ENCODE data around the gene PIK3R6.

PIK3R6 gene

DNA sequence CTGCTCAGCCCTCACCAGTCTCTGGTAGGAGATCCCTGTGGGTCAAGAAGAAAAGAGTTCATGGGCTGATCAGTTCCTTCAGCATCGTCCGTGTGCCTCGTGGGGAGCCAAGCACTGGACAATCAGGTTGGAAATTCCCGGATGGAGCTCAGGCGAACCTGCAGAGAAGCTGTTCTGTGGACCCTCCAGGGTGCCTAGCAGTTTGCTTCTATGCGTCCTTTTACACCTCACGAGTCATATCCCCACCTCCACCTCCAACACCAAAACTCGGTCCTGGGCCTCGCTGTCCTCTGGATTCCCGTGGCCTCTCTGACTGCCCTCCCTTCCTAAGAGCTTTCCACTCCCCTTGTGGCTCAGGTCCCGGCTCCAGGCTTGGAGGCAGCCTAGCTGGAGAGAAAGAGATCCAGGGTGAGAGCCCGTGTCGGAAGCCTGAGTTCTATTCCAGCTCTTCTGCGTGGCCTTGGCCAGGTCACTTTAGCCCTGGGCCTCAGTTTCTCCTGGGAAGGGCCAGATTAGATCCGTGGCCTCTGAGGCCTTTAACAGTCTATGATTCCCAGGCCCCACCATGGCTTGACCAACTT is 26.2 kb upstream of the PIK3R6 start:
- DNase-seq, result no peak

DNA sequence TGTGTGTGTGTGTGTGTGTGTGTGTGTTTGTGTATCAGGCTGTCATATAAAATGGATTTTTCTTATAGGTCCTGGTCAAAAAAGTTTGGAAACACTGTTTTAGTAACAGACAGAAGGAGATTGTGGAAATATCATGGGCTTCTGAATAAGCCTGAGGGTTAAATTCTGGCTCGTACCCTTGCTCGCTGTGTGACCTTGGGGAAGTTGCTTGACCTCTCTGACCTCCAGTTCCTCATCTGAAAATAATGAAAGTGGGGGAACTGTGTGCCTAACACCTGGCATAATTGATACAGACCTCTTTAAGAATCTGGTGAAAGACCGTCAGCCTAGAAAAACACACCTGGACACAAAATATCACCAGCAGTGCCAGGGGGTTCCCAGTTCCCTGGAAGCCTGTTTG is 25.6 kb upstream of the PIK3R6 start:
- no peak for DNase-seq

DNA sequence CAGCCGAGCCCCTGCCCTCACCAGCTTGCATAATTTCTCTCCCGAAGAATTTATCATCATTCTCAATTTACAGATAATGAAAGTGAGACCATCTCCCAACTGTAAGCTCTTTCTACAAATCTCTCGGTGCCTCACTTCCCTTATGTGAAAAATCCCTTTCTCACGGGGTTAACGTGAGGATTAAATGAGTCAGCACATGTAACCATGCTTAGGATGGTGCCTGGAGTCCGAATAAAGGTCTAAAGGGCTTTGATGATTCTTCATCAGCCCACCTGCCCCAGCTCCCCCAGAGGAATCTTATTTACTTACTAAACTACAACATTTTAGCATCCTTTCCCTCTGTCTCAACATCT is 24.8 kb upstream of the PIK3R6 start:
- peak; percentile 75 for DNase-seq

DNA sequence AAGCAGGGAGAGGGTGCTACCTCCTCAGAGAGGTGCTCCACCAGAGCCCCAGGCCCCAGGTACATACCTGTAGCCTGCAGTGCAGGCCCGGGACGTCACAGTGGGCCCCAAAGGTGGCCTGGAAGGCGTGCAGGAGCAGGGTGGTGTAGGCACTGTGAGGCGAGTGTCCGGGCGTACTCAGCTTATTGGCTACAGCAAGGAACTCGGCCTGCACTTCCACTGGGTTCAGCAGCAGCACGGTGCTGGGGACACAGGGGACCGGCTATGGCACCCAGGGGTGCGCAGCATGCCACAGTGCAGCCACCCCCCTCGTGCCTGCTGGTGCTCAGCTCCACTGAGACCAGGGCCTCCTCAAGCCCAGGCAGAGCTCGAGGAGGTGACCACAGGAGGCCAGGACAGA is 23.2 kb upstream of the PIK3R6 start:
- DNase-seq, result no peak

DNA sequence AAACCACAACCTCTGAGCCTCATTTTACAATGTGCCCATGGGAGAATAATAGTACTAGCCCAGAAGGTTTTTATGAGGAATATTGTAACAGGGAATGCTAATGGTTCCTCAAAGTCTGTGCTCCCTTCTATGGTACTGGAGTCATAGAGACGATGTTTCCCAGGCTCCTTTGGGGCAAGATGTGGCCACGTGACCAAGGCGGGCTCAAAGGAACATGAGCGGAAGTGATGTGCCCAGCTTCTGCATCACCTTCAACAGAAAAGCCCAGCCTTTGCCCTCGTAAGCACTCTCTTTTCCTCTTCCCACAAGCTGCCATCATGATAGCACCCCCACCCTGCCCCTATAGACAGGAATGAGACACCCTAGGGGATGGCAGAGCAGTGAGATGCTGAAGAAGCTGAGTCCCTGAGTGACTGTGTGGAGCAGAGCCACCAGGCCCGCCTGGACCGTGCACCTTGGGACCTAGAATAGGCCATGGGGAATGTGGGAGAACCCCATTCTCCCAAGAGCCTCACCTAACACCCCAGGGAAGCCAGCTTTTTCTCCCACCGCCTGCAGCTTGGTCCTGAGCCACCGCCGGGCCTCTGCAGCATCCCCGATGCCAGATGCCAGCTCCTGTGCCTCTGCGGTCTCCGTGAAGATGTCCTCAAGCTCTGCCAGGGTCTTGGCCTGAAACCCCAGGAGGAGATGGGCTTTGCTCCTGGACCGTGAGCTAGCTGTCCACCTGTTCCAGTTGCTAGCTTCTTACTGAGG is 22.2 kb upstream of the PIK3R6 start:
- no peak for DNase-seq

DNA sequence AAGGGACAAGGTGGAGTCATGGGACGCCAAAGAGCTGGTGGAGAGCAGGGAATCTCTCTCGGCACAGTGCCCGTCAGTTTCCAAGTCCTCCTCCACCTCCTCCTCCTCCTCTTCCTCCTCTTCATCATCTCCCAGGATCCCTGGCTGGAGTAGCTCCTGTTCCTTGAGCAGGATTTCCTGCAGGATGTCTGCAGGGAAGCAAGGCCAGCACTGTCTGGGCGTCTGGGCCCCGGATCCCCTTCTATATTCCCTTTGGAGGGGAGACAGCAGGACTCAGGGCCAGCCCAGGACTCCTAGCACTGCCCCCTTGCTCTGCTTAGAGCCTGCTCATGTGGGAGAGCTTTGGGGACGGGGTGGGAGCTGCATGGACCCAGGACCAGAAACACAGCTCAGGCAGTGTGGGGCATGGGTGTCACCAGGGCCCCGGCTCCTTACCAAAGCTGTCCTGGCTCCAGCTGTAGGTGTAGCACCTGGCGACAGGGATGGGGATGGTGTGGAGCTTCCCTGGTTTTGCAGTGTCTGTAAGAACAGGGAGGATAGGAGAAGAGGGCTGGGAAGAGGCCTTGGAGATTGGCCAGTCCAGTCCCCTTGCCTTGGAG is 21.3 kb upstream of the PIK3R6 start:
- DNase-seq, result no peak

DNA sequence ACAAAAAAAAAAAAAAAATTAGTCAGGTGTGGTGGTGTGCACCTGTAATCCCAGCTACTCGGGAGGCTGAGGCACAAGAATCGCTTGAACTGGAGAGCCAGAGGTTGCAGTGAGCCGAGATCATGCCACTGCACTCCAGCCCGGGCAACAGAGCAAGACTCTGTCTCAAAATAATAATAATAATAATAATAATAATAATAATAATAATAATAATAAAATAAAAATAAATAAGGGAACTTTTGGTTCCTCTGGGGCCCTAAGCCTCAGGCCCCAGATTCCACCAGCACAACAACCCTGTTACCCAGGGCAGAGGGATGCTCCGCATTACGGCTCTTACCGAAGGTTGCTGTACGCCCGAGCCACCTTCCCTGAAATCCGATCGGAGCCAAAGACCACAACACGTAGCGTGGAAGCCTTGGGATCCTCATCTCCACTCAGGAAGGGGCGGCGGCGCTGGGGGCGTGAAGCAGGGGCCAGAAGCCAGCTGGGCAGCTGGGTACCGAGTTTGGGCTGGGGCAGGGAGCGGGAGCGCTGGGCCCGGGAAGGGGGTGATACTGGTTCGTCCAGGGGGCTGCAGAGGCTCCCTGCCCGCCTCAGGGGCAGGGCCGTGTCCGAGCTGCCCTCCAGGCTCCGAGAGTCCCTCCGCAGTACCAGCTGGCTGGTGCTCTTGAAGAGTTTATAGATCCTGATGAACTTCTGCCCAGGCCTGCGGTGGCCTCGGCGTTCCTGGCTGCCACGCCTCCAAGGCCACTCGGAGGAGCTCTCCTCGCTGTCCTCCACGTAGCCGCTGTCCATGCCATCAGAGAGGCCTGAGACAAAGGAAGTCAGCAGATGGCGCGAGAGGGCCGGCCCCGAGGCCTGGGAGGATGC is 20.6 kb upstream of the PIK3R6 start:
- DNase-seq, result no peak

DNA sequence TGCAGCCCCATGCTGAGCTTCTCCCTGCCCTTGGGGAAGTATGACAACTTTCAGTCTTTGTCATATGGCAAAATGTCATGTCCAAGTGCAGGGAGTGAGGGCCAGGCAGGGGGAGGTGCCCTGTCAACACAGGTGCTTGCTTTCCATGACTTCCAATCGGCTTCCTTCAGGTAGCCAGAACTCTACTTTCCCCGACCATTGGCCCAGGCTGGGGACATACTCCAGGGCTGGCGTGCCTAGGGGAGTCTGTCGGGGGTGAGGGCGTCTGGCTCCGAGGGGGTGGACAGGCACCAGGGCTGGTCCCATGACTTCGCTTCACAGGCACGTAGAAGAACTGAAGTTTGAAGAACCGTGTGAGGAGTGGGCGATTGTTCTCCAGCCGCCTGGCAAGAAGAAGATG is 19.8 kb upstream of the PIK3R6 start:
- DNase-seq, result no peak

DNA sequence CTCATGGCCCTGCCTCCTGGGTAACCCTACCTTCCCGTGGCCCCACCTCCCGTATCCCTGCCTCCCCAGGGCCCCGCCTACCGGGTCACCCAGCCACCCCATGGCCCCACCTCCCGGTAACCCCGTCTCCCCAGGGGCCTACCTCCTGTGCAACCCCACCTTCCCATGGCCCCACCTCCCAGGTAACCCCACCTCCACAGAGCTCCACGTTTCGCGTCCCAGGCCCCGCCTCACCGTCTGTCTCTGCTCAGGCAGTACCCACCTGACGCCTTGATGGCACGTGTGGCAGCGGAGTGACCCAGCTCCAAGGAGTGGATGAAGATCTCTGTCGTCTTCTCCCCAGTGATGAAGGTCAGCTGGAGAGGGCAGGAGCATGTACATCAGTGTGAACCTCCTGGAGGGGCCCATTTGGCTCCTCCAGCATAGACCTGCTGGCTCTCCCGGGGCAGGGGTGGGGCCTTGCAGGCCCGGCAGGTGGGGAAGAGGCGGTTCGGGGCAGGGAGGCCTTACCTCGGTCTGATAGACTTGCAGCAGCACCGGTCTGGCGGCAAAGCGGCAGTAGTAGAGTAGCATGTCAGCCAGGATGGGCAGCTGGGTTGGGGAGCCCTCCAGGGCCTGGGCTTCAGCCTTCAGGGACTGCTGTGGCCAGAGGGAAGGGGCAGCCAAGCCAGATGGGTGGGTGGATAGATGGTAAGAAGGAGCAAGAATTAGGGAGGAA is 18.7 kb upstream of the PIK3R6 start:
- no peak for DNase-seq

DNA sequence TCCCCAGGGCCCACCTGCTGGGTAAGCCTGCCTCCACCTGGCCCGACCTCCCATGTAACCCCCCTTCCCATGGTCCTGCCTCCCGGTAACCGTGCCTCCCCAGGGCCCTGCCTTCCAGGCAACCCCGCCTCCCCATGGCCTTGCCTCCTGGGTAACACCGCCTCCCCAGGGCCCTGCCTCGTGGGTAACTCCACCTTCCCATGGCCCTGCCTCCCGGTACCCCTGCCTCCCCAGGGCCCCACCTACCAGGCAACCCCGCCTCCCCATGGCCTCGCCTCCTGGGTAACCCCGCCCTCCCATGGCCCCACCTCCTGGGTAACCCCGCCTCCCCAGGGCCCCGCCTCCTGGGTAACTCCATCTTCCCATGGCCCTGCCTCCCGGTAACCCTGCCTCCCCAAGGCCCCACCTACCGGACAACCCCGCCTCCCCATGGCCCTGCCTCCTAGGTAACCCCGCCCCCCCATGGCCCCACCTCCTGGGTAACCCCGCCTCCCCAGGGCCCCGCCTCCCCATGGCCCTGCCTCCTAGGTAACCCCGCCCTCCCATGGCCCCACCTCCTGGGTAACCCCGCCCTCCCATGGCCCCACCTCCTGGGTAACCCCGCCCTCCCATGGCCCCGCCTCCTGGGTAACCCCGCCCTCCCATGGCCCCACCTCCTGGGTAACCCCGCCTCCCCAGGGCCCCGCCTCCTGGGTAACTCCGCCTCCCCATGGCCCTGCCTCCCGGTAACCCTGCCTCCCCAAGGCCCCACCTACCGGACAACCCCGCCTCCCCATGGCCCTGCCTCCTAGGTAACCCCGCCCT is 17.9 kb upstream of the PIK3R6 start:
- peak; percentile 43 for DNase-seq

DNA sequence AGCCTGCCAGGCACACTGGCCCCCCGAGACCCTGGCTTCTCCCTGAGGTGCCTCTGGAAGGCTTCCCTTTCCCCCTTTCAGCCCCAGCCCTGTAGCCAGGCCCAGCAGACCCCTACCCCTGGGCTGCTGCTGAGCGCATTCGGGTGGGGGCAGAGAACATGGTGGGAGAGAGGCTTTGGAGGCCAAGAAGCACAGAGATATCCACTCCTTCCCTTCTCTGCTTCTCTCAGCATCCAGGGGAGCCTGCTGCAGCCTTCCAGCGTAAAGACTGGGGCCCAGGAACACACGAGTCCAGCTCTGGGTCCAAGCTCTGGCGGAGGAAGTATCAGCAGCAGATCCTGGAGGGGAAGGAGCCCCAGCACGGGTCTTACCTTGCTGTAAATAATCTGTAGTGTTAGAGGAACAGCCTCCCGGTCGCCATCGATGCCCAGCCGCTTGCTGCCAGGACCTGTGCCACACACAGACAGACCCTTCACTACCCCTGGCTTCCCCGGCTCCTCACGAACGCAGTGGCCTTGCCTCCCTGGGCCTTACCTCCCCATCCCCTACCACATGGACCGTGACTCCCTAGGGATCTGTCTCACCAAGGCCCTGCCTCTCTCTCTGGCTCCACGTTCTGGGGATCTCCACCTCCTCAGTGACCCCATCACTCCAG is 17.0 kb upstream of the PIK3R6 start:
- no peak for DNase-seq

DNA sequence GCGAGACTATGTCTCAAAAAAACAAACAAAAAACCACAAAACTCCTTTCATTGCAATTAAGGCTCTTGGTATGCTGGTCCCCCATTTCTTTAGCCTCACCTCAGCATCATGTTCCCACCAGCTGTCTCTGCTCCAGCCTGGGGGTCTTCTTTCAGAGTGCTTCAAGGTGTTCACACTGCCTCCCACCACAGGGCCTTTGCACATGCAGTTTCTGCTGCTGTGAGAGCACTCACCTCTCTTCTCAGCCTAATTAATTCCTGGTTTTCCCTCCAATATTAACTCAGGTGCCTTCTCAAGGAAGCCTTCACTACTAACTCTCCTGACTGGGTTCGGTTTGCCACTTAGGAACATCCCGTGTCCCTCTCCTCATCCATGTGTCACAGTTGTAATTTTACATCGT is 15.9 kb upstream of the PIK3R6 start:
- DNase-seq, result no peak

DNA sequence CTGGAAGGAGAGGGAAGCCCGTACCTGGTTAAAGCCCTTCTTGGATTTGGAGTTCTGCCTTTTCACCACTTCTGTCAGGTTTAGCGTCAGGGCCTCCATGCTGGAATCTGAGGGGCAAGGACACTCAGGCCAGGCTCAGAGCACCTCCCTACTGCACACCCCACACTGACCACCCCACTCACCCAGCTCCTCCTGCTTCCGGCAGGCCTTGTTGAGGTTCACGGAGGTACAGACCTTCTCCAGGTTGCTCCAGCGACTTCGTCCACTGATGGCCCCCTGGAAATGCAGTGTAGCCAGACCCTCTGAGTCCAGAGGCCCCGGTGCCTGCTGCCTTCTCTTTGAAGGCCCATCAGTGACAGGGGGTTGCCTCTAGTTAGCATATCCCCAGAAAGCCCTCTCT is 14.1 kb upstream of the PIK3R6 start:
- no peak for DNase-seq

DNA sequence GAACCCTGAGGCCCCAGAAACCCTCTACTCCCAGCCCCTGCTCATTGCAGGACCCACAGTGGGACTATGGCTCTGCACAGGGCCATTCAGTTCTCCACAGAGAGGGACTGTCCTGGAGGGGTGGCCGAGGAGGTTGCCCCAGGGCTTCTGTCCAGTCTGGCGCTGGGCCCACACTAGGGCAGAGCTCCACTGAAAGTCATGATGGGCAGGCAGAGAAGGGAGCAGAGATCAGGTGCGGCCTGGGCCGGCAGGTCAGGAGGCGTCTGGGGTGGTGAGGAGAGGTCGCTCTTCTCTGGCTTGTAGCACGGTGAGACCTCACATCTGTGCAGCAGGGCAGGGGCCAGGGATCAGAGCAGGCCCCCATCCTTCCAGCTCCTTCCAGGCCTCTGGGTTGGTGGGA is 13.0 kb upstream of the PIK3R6 start:
- no peak for DNase-seq

DNA sequence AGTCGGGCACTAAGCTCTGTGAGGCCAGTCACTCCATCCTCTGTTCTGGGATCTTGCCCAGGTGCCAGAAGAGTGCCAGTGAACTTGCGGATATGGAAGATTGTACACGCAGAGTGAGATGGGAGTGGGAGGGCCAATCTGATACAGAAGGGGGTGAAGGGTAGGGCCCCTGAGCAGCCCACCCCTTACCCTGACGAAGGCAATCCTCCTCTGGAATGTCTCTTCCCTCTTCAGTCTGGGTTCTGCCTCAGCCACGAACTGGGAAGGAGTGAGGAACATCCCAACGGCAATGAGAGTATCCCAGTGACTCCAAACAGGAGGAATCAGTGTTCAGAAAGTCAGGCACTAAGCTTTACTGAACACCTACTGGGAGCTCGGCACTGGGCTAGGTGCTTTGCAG is 11.9 kb upstream of the PIK3R6 start:
- DNase-seq, result no peak

DNA sequence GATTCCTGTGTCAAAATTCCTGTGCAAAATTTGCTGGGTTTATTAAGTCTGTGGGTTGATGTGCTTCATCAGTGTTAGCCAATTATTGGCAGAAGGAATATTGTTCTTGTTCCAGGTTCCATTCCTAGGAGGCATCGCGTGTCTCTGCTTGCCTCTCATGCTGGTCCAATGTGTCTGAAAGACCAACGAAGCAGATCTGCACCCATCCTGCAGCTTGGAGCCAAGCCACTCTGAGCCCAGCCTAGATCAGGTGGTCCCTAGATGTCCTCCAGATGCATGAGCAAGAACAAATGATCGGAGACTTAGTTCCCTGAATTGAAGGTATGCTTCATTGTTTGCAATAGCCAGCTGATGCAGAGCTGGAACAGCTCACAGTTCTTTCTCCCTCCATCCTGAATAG is 10.5 kb upstream of the PIK3R6 start:
- no peak for DNase-seq

DNA sequence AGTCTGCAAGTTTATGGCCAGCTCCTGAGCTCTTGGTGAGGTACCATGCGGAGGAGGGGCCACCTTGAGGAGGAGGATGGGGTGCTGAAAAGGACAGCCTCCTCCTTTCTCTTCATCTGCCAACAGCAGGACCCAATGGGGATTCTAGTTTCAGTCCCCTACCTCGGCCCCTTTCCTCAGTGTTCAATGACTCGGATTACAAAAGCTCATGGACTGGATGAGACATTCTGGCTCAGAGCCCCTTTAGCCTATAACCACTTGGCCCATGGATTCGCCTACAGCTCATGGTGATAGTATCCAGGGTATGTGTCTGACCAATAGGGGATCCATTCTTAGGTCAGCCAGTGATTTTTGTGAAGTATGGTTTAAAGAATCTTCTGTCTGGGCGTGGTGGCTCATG is 8.5 kb upstream of the PIK3R6 start:
- no peak for DNase-seq

DNA sequence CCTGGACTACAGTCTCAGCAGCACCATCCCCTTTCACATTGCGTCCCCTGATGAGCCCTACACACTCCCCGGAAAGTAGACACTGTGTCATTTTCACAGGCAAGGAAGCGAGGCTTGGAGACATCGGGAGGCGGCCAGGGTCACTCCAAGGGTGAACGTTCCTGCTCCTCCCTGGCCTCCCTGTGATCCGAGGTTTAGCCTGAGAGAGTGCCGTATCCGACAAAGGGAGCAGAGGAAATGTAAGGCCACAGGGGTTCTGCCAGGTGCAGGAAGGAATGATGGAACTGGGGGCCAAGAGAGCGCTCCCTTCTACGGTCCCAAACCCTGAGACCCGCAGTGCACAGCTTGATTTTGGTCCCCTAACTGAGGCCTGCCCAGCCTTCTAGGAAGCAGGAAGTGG is 8.0 kb upstream of the PIK3R6 start:
- DNase-seq, result no peak

DNA sequence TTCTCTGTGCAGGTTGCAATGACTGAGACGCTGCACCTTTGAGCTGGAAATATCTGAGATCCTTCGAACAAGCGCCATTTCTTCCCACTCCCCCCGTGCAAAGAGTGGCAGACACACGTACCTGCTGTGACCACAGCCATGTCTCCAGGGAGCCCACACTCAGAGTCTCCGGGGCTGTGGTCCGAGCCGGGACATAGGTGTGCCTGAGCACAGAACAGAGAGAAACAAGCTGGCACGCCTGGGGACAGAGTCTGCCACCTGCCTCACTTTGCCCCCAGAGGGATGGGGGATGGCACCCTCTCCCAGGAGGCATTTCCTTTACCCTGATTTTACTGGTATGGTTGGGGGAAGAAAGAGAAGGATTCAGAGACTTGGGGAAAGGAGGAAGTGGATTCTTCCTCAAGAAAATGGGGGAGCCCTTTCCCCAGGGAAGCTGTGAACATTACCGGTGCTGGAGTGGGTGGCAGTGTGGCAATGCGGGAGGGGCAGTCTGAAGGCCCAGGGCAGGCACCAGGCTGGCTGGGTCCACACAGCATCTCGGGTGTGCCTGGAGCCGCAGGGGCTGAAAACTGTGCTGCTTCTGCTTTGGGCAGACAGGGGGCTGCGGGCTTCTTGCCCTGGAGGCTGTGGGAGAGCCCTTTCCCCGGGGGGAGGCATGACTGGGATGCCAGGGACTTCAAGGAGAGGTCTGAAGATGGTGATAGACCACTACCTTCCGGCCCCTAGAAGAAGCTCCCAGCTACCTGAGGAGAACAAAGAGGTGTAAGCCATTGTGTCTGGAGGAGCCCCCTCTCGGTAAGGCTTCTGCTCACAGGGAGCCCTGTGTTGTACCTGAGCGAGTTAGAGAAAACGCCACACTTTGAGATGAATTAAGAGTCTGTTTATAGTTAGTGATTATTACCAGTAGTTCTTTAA is 6.6 kb upstream of the PIK3R6 start:
- no peak for DNase-seq

DNA sequence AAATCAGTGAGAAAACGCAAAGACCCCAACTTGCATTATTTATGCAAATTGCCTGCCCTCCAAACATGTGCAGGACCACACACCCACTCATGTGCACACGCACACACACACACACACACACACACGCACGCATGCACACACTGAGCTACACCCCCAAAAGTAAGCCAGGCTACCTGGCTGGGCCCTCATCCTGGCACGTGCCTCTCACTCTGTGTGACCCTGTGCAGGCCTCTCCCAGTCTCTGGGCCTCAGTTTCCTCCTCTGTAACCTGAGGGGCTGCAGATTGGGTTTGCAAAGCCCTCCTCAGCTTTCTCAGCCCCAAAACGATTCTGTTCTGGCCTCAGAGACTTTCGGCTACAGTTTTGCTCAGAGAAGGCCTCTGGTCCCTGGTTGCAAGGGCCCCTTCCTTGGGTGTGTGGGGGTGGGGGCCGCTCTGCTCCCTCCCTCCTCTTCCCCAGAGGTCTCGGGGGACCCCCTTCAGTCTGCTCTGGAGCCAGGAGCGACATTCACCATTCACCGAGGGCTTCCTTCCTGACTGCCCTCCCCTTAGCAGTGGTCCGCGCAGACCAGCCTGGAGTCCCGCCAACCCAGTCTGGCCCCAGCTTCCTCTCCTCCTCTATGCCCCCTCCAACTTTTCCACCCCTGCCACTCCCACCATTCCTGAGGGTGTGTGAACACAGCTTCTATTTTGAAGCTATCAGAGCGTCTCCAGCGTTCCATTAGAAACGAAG is 5.4 kb upstream of the PIK3R6 start:
- no peak for DNase-seq
